Body of pancreas (tissue), 4 donors: ENCODE results near the gene PCDH9.

Experiments used
- CTCF ChIP-seq, 7 experiments: fragments of 450-650 bp in 4 of 7; fragments of 200-600 bp in 3 of 7; sonication (generic) in 3 of 7; IDR thresholded peaks; one replicate each; pipeline ENCODE4 v1.5.1; 2016 to 2019; ENCODE audit warnings: antibody characterized with exemption in 7 of 7
- POLR2A ChIP-seq, 3 donors: fragments of 450-650 bp; IDR thresholded peaks; one replicate each; pipeline ENCODE4 v1.6.1; 2016; ENCODE audit warnings: antibody characterized with exemption in 3 of 3, mild to moderate bottlenecking in 2 of 3

DNA sequence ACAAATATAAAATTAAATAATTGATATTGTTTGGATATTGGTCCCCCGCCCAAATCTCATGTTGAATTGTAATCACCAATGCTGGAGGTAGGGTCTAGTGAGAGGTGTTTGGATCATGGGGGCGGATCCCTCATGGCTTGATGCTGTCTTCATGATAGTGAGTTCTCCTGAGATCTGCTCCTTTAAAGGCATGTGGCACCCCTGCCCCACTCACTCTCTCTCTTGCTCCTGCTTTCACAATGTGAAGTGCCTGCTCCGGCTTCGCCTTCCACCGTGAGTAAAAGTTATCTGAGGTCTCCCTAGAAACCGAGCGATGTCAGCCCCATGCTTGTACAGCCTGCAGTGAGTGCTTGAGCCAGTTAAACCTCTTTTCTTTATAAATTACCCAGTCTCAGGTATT is 248.2 kb downstream of the PCDH9 start:
- TF ChIP-seq CTCF (IDR thresholded peaks at IDR 0.05) (no peak), POLR2A (IDR thresholded peaks at IDR 0.05) (no peak)
